Subcutaneous abdominal adipose tissue (tissue), 5 donors: Measurements from ENCODE around the gene ALAS1.
"Not testable (repeated sequence)": the region's sequence is repeated elsewhere in the genome, so short reads cannot be mapped to it uniquely, and the experiment has no call there.

Source experiments
- H3K27ac ChIP-seq: one replicate; pipeline ENCODE4 v1.7.0; 2013; ENCODE audit warnings: low read depth, mild to moderate bottlenecking, inconsistent platforms, low read length, moderate library complexity
- H3K27me3 ChIP-seq, 5 donors: one replicate each; pipeline ENCODE4 v1.7.0; 2013; ENCODE audit warnings: low read length in 5 of 5, inconsistent platforms in 1 of 5; ENCODE audit not compliant: control insufficient read depth in 5 of 5, insufficient read depth in 4 of 5
- H3K36me3 ChIP-seq, 5 donors: one replicate each; pipeline ENCODE4 v1.7.0; 2013; ENCODE audit warnings: low read length in 5 of 5; ENCODE audit not compliant: control insufficient read depth in 5 of 5, insufficient read depth in 5 of 5
- H3K4me1 ChIP-seq, 5 donors: one replicate each; pipeline ENCODE4 v1.7.0; 2013; ENCODE audit warnings: low read length in 5 of 5, mild to moderate bottlenecking in 3 of 5, moderate library complexity in 1 of 5; ENCODE audit not compliant: control insufficient read depth in 5 of 5, insufficient read depth in 5 of 5
- H3K4me3 ChIP-seq, 5 donors: one replicate each; pipeline ENCODE4 v1.7.0; 2013; ENCODE audit warnings: low read length in 5 of 5, low read depth in 1 of 5
- H3K9ac ChIP-seq, 5 donors: one replicate each; pipeline ENCODE4 v1.7.0; 2013; ENCODE audit warnings: low read length in 5 of 5, mild to moderate bottlenecking in 4 of 5, moderate library complexity in 3 of 5
- H3K9me3 ChIP-seq, 5 donors: one replicate each; pipeline ENCODE4 v1.7.0; 2013; ENCODE audit warnings: low read length in 5 of 5; ENCODE audit not compliant: control insufficient read depth in 5 of 5
- donor health status: healthy.
- donor health status: healthy.
- donor health status: healthy.
- donor health status: healthy.
- donor health status: healthy.

The ALAS1 gene

GRCh38 chr3:52159503-52159902 lies 38.5 kb upstream of the ALAS1 start:
- Histone ChIP-seq H3K4me3 (no peak overlapping the region), H3K4me1 (peaks cover 0 to 5% (median 4%) of the 10 kb centered on the region in 5 donors), H3K36me3 (no peaks in the 10 kb centered on the region)

GRCh38 chr3:52162250-52162872 lies 35.6 kb upstream of the ALAS1 start:
- H3K4me3 ChIP-seq = no peak overlapping the region
- no peak overlapping the region for H3K9ac ChIP-seq
- H3K27ac ChIP-seq = no peak overlapping the region
- H3K4me1 ChIP-seq = no peaks in the 10 kb centered on the region
- H3K27me3 ChIP-seq = no peaks in the 10 kb centered on the region
- no peaks in the 10 kb centered on the region for H3K9me3 ChIP-seq
- H3K36me3 ChIP-seq = no peaks in the 10 kb centered on the region

More at GRCh38 chr3:52159503-52159902, 38.5 kb upstream of the ALAS1 start:
- Histone ChIP-seq H3K27ac (no peak overlapping the region), H3K9ac (no peak overlapping the region), H3K27me3 (no peaks in the 10 kb centered on the region), H3K9me3 (no peaks in the 10 kb centered on the region)

- Histone ChIP-seq H3K9me3 (no peaks in the 10 kb centered on the region), H3K27me3 (no peaks in the 10 kb centered on the region), H3K4me3 (no peak overlapping the region), H3K9ac (no peak overlapping the region), H3K4me1 (no peaks in the 10 kb centered on the region), H3K36me3 (no peaks in the 10 kb centered on the region), H3K27ac (no peak overlapping the region)
These were observed 30.7 kb upstream of the ALAS1 start for GRCh38 chr3:52167240-52167639.

DNA sequence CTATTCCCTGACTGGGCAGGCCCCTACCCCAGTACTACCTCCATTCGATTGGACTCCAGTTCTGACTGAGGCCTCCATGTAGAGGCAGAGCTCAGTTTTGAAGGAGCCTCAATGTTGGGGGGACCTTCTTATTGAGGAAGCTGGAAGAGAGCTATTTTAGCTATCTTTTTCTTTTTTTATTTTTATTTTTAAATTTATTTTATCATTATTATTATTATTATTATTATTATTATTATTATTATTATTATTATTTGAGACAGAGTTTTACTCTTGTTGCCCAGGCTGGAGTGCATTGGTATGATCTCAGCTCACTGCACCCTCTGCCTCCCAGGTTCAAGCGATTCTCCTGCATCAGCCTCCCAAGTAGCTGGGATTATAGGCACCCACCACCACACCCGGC lies 27.7 kb upstream of the ALAS1 start:
- not testable (repeated sequence) for H3K27ac ChIP-seq, H3K36me3 ChIP-seq

GRCh38 chr3:52171514-52172261 lies 26.3 kb upstream of the ALAS1 start:
- Histone ChIP-seq H3K27ac (no peak overlapping the region), H3K4me3 (no peak overlapping the region), H3K27me3 (no peaks in the 10 kb centered on the region), H3K36me3 (no peaks in the 10 kb centered on the region), H3K4me1 (peaks cover 3 to 10% (median 5%) of the 10 kb centered on the region in 5 donors), H3K9me3 (no peaks in the 10 kb centered on the region), H3K9ac (no peak overlapping the region)

More for the DNA sequence above, 27.7 kb upstream of the ALAS1 start:
- not testable (repeated sequence) for H3K4me1 ChIP-seq, H3K27me3 ChIP-seq, H3K9me3 ChIP-seq, H3K4me3 ChIP-seq, H3K9ac ChIP-seq

DNA sequence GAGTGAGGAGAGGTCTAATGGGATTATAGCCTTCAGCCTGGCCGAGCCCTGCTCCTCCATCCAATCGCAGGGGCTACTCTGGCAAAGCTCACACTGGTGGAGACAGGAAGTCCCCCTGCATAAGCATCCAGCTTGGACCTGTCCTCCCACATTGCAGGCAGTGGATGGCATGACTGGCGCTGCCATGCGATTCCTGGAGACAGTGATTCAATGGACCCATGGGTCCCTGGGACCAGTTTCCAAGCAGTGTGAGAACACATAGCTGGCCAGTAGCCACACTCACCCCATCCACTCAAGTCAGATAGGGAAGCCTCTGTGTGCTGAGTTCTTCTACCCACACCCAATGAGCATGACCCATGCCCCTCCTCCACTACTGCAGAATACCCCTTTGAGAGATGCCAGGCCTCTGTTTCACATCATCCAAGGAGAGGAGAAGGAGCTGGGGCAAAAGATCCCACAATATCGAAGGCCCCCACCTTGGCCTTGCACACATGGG lies 25.6 kb upstream of the ALAS1 start:
- Histone ChIP-seq H3K27ac (no peak overlapping the region), H3K9ac (no peak overlapping the region)

GRCh38 chr3:52173101-52173500 lies 24.9 kb upstream of the ALAS1 start:
- Histone ChIP-seq H3K4me1 (peaks cover 7 to 24% (median 17%) of the 10 kb centered on the region in 5 donors), H3K36me3 (no peaks in the 10 kb centered on the region), H3K4me3 (no peak overlapping the region), H3K9me3 (no peaks in the 10 kb centered on the region), H3K27me3 (no peaks in the 10 kb centered on the region), H3K27ac (no peak overlapping the region), H3K9ac (no peak overlapping the region)

More for the DNA sequence above, 25.6 kb upstream of the ALAS1 start:
- Histone ChIP-seq H3K27me3 (no peaks in the 10 kb centered on the region), H3K36me3 (no peaks in the 10 kb centered on the region), H3K4me1 (peaks cover 7 to 16% (median 11%) of the 10 kb centered on the region in 5 donors), H3K9me3 (no peaks in the 10 kb centered on the region), H3K4me3 (no peak overlapping the region)

DNA sequence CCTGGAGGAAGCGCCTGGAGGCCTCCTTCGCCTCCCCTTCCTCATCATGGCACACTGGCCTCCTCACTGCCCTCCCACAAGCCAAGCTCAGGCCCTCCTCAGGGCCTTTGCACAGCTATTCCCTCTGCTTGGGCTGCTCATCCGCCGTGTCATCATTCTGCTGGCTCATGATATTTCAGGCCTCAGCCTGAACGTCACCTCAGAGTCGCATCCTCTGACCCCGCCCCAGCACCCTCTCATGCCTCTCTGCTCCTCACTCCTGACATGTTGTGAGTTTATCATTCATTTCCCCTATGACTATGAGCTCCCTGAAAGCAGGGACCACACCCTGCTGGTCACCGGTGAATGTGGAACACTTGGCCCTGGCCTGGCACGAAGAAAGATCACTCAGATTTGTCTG lies 23.1 kb upstream of the ALAS1 start:
- H3K4me3 ChIP-seq = no peak overlapping the region
- peaks cover 7 to 28% (median 19%) of the 10 kb centered on the region in 5 donors for H3K4me1 ChIP-seq
- H3K27ac ChIP-seq = no peak overlapping the region
- H3K27me3 ChIP-seq = no peaks in the 10 kb centered on the region
- no peak overlapping the region for H3K9ac ChIP-seq
- H3K36me3 ChIP-seq = no peaks in the 10 kb centered on the region
- H3K9me3 ChIP-seq = no peaks in the 10 kb centered on the region

DNA sequence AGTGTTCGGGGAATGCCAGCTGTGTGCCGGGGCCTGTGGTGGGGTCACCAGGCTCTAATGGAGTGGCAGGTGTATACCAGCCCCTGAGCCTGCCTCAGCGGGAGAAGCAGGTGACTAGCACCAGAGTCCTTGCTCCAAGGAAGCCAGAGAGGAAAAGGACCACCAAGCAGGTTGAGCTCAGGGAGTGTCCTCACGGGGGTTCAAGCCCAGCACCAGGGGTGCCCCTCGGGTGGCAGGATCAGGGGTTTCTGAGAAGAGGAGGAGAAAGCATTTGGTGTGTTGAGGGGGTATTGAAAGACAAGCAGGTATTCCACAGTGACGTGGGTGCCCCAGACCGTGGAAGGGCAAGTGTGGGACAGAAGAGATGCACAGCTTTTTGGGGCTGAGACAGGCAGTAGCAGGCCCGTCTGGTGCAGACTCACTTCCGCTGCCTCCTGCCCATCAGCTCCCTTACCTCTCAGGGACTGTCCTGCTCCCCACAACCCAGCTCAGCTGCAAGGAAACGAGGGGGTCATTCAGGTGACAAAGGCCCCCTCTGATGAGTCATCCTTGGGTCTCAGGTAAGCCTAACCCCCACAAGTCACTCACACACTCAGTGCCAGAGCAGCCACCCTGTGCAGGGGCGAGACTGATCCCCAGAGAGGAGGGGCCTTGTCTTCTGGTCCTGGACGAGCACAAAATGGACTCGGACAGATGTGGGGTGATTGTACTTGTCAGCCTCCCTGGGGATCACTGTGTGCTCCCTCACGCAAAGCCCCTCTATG lies 22.4 kb upstream of the ALAS1 start:
- no peak overlapping the region for H3K4me3 ChIP-seq
- peaks cover 7 to 28% (median 19%) of the 10 kb centered on the region in 5 donors for H3K4me1 ChIP-seq
- H3K36me3 ChIP-seq = no peaks in the 10 kb centered on the region
- no peaks in the 10 kb centered on the region for H3K9me3 ChIP-seq
- H3K27me3 ChIP-seq = no peaks in the 10 kb centered on the region
- no peak overlapping the region for H3K27ac ChIP-seq
- H3K9ac ChIP-seq = no peak overlapping the region
